D341Med (cell line): Measurements from ENCODE around the gene TEC.

Experiments
- DNase-seq: peaks from one replicate; pipeline ENCODE4 v3.0.0; 2012; ENCODE audit warnings: low spot score

The TEC gene

DNA sequence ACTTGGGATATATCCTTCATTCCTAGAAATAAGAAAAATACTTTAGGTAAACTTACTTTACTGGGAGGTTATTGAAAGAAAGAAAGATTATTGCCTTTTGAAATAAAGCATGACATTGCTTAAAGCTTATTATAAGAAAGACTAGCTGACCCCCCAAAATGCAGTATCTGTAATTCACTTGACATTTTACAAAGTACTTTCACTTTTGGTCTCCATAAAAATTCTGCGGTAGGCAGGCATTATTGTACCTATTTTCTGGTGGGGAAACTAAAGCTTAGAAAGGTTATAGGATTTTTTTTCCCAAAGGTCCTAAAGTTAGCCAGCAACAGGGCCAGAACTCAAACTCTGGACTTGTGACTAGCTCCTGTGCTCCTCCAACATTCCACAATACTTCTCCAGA is 105.9 kb downstream of the TEC start:
- DNase-seq, result no peak

- no peak for DNase-seq
These were observed 107.5 kb downstream of the TEC start for GRCh38 chr4:48162162-48162561.

GRCh38 chr4:48157271-48157670 is 112.4 kb downstream of the TEC start:
- DNase-seq, result no peak

DNA sequence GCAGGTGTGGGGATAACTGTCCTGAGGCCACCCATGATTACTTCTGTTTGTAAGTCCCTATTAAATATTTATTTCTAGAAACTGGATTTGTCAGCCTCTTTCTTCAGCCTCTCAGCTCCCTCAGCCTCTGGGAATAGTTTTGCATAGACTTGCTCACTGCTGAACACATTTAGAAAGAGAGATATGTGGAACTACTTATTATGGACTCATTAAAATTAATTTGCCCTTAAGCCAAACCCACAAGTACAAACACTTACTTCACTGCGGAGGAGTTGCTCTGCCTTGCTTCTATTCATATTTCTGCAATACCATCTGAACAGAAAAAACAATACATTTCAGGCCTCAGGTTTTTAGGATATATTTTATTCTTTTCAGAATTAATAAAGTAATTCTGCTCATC is 113.2 kb downstream of the TEC start:
- DNase-seq, result no peak

GRCh38 chr4:48153791-48154550 is 115.7 kb downstream of the TEC start:
- no peak for DNase-seq

DNA sequence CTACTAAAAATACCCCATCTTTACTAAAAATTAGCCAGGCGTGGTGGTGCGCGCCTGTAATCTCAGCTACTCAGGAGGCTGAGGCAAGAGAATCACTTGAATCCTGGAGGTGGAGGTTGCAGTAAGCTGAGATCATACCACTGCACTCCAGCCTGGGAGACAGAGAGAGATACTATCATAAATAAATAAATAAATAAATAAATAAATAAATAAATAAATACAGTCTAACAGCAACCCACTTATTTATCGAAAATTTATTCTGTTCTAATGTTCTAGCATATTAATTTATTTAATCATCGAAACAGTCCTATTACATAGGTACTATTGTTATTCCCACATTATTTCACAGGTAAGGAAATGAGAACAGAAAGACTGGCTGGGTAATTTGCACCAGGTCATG is 117.4 kb downstream of the TEC start:
- no peak for DNase-seq

DNA sequence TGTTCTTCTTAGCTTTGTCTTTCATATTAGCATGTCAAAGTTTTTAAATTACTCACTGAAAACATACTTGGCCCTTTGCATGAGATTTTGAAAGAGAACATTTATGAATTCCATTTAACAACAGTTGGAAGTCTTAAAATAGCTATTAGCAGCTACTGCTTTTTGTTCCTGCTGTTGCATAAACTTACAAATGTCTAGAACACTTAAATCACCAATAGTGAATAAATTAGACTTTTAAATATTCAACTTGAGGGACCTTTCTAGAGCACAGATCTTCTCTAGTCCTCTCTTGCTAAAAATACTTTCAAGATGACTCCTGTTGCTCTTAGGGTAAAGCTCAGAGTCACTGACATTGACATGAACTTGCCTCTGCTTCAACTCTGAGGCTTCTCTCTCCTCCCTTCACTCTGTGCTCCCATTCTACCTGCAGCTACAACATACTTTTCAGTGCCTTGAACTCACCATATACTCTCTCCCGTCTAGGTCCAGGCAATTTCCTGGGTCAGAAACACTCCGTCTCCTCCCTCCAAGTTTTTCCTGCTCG is 119.7 kb downstream of the TEC start:
- DNase-seq, result no peak

DNA sequence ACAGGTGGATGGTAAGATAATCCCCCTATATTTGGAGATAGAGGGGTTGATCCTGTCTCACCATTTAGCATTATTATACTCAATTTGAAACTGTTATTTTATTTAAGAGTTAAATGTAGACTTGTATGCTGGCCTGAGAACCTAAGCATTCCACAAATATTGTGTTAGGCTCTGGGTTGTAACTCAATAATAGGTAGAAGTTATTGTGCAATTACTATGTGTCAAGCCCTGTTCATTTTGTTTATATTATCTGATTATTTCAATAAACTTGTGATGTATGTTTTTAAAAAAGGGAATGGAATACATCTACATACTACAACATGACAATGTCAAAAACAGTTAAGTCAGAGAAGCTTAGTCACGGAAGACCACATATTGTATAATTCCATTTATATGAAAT is 122.0 kb downstream of the TEC start:
- DNase-seq, result no peak

- DNase-seq, result peak; percentile 33
These were observed 128.6 kb downstream of the TEC start for GRCh38 chr4:48141048-48141447.

GRCh38 chr4:48139691-48140090 is 129.9 kb downstream of the TEC start:
- no peak for DNase-seq

GRCh38 chr4:48138936-48139335 is 130.7 kb downstream of the TEC start:
- DNase-seq, result no peak

DNA sequence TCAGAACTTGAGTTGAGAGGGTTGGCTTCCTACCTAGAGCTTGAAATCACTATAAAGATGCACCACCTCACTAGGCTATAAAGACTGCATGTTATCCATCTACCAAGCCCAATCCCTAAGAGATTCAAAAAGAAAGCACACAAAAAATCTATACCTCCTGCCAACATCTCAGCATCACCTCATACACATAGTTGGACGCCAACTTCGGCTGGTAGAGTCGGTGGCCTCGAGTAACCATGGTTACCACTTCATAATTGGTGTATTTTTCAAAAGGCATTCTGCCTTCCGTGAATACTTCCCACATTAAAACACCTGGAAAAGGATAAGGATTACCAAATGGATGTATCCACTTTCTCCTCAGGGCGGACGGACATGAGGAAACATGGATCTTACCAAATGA is 131.1 kb downstream of the TEC start:
- no peak for DNase-seq

GRCh38 chr4:48137846-48138245 is 131.8 kb downstream of the TEC start:
- DNase-seq, result no peak

DNA sequence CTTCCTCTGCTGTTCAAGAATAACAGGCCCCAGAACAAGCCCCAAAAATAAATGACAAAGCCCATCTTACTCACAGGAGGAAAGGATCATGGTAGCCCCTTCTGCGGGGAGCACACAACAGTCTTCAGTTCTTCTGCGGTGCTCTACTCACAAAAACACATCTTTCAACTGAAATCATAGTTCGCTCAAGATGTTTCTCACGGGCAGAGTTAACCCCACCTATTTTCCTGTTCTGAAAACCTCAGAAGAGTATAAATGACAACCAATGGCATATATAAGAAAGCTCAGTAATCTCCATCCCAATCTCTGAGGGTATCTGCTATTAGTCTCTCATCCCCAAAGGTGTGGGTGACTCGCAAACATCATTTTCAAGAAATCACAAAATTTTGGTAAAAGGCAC is 135.6 kb downstream of the TEC start, which contains the start of gene TXK:
TSS of gene TXK (minus strand) at position 170 of the 400 bp plus-strand sequence. CDS start at position 90, 80 bp downstream.
- DNase-seq, result no peak

GRCh38 chr4:48133669-48134068 is 136.0 kb downstream of the TEC start:
- no peak for DNase-seq

DNA sequence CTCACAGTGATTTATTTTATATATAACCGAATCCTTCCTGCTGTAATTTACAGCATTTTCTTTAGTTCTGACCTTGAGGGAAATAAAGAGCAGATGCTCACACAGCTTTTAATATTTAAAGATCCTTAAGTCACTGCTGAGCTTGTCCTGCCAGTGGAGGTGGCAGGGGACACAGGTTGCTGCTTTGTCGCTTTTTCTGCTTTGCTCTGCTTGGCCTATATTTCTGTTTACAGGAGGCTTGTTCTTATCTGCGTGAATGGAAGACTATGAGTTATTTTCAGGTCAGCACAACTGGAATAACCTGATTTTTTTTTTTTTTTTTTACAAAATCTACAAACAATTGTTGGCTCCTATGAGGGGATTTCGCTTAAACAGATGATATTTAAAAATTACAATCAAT is 137.9 kb downstream of the TEC start:
- DNase-seq, result no peak

DNA sequence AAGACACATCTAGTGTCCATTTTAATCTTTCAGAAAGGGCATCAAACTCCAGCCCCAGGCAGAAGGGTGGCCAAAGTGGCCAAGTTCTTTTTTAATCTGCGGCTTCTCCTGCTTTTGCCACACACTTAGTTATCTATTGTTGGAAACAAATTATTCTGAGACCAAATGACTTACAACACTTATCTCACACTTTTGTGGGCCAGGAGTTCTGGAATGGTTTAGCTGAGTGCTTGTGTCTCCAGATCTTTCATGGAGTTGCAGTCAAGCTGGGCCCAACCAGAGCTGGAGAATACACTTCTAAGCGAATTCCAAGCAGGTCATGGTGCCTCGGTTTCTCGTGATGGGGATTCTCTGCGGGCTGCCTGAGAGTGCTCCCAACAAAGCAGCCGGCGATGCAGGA is 139.5 kb downstream of the TEC start:
- DNase-seq, result no peak

- DNase-seq, result no peak
These were observed 140.2 kb downstream of the TEC start for GRCh38 chr4:48129307-48130014.

DNA sequence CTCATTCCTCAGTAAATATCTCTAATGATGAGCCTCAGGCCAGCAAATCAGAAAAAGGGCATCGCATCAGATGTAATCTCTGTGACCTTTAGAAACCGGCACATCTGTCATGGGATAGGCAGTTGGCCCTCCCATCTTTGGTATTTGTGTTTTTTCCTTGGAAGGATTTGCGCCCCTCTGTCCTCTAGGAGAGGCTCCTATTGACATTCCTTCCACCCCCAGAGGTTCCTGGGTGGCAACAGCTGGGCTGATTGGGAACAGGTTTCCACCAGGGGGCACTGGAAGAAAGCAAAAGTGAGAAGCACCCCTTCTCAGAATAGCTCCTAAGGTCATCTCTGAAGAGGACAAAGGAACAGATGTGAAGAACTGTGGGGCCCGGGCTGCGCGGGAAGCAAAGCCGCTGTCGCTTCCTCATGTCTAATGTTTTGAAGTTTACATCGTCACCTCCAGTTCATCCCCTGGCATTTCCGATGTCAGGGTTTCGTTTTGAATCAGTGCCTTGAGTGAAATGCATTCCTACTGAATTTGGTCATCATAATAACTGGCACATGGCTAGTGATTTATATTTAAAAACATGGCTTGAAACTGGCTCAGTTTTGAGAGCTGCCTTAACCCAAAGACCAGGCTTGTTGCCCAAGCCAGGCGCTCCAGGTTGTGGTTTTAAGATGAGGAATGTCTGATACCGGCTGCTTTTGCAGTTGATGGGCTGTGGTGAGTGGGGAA is 141.8 kb downstream of the TEC start:
- DNase-seq, result peak; percentile 64

GRCh38 chr4:48127231-48127630 is 142.4 kb downstream of the TEC start:
- DNase-seq, result no peak

GRCh38 chr4:48126621-48127020 is 143.0 kb downstream of the TEC start:
- no peak for DNase-seq

- no peak for DNase-seq
These were observed 144.8 kb downstream of the TEC start for GRCh38 chr4:48124870-48125269.

DNA sequence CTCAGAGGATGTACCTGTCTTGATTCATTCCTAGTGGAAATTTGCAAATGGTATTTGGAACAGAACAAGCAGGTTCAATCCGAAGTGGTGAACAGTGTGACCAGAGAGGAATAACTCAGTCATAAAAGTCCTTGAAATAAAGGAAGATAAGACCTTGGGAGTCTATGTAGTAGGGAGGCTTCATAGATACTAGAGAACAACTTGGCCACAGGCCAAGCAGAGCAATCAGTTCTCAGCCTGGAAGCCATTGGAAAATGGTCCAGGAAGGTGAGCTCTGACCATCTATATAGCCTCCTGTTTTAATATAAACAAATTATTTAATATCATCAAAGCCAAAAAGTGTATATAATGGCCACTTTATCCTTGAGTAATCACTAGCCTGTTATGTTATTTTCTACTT is 146.9 kb downstream of the TEC start:
- no peak for DNase-seq
